Uterus (tissue), 4 donors: ENCODE measurements around the gene HOXB2. TPM values are rescaled to one million over a fixed set of nuclear protein-coding genes. Genes with fewer than 3 reads are reported as not detected.
A peak's percentile ranks its signal among the peaks of the same experiment; 100 is the strongest.

Experiments used
- DNase-seq, 2 donors: peaks; one replicate each; pipeline ENCODE4 v3.0.0-alpha.2; 2019 to 2020
- H3K27ac ChIP-seq, 2 donors: fragments of 200-600 bp; sonication (generic); 1 replicate in 1 of 2; 2 replicates in 1 of 2; pipeline ENCODE4 v1.5.1; 2016 to 2018
- H3K27me3 ChIP-seq, 2 donors: fragments of 200-600 bp; sonication (generic); one replicate each; pipeline ENCODE4 v1.5.1; 2018 to 2019; ENCODE audit warnings: control low read depth in 1 of 2
- H3K36me3 ChIP-seq, 2 donors: fragments of 200-600 bp; sonication (generic); one replicate each; pipeline ENCODE4 v1.5.1; 2019; ENCODE audit warnings: control low read depth in 1 of 2
- H3K4me1 ChIP-seq, 2 donors: fragments of 200-600 bp; sonication (generic); one replicate each; pipeline ENCODE4 v1.5.1; 2018 to 2019; ENCODE audit warnings: control low read depth in 1 of 2
- H3K4me3 ChIP-seq, 2 donors: fragments of 200-600 bp; sonication (generic); 1 replicate in 1 of 2; 2 replicates in 1 of 2; pipeline ENCODE4 v1.5.1; 2018 to 2019; ENCODE audit warnings: mild to moderate bottlenecking in 1 of 2
- H3K9me3 ChIP-seq, 2 donors: fragments of 200-600 bp; sonication (generic); one replicate each; pipeline ENCODE4 v1.5.1; 2019; ENCODE audit warnings: control low read depth in 1 of 2
- POLR2A ChIP-seq, 2 donors: fragments of 450-650 bp; IDR thresholded peaks; one replicate each; pipeline ENCODE4 v1.6.1; 2016; ENCODE audit warnings: antibody characterized with exemption in 2 of 2, mild to moderate bottlenecking in 1 of 2, moderate library complexity in 1 of 2
- intact Hi-C: fragments of 100-400 bp; cut with DNase I; formaldehyde crosslinking; loops from one replicate; pipeline ENCODE4 v1.15.1; 2023; ENCODE audit warnings: low total_unique reads
- total RNA-seq, 4 donors: library from RNA; depleted of rRNA in 3 of 4; stranded (reverse); fragments of >200 nt in 3 of 4; gene quantifications; one replicate each; pipeline versions ENCODE4 v1.1.0 to v1.2.4, GENCODE V29; 2014 to 2023
- TF ChIP-seq, protein P1 (sequence below), 4 experiments: fragments of 200-600 bp in 2 of 4; fragments of 450-650 bp in 2 of 4; sonication (generic) in 2 of 4; IDR thresholded peaks; one replicate each; pipeline ENCODE4 v1.5.1; 2016 to 2019; ENCODE audit warnings: antibody characterized with exemption in 4 of 4, mild to moderate bottlenecking in 2 of 4, moderate library complexity in 1 of 4
- donor health status: DM: yes; HTN: yes; CAD: no.

Gene HOXB2
- 10 to 100 TPM in 3 of 4 donors, 1 to 10 TPM in 1; 4.6 to 24.4 (median 17.4) TPM for total RNA-seq

DNA sequence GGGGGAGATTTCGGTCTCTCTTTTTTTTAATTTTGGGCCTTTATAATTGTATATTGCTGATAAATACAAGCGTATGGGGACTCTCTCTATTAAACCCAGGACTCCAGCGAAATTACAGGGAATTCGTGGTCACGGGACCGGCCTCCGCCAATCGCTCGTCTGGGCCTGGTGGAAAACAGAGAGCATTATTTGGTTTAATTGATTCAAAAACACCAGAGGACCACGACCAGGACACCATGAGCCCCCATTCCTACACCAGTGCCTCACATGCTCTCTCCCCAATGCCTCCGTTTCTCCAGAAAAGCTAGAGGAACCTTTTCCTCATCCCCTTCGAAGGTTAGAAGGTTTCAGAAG lies at the start of gene HOXB2:
Gene HOXB2 (minus strand): TSS at position 88 of the 354 bp plus-strand sequence. CDS start 198 bp downstream, outside the sequence.
- Histone ChIP-seq H3K9me3 (no peaks in the 10 kb centered on the region), H3K36me3 (no peaks in the 10 kb centered on the region), H3K27me3 (no peaks in the 10 kb centered on the region), H3K4me3 (peak within 1 kb of the TSS; percentile 55 to 64), H3K27ac (peak within 1 kb of the TSS; percentile 93 to 97), H3K4me1 (peaks cover 12 to 17% of the 10 kb centered on the region in 2 donors)
- TF ChIP-seq, protein P1, sequence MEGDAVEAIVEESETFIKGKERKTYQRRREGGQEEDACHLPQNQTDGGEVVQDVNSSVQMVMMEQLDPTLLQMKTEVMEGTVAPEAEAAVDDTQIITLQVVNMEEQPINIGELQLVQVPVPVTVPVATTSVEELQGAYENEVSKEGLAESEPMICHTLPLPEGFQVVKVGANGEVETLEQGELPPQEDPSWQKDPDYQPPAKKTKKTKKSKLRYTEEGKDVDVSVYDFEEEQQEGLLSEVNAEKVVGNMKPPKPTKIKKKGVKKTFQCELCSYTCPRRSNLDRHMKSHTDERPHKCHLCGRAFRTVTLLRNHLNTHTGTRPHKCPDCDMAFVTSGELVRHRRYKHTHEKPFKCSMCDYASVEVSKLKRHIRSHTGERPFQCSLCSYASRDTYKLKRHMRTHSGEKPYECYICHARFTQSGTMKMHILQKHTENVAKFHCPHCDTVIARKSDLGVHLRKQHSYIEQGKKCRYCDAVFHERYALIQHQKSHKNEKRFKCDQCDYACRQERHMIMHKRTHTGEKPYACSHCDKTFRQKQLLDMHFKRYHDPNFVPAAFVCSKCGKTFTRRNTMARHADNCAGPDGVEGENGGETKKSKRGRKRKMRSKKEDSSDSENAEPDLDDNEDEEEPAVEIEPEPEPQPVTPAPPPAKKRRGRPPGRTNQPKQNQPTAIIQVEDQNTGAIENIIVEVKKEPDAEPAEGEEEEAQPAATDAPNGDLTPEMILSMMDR (IDR thresholded peaks at IDR 0.05): no peak
- no peak for TF ChIP-seq POLR2A (IDR thresholded peaks at IDR 0.05)
- intact Hi-C loops: no loop called here
- peak in 1 of 2 donors; percentile 35 for DNase-seq

DNA sequence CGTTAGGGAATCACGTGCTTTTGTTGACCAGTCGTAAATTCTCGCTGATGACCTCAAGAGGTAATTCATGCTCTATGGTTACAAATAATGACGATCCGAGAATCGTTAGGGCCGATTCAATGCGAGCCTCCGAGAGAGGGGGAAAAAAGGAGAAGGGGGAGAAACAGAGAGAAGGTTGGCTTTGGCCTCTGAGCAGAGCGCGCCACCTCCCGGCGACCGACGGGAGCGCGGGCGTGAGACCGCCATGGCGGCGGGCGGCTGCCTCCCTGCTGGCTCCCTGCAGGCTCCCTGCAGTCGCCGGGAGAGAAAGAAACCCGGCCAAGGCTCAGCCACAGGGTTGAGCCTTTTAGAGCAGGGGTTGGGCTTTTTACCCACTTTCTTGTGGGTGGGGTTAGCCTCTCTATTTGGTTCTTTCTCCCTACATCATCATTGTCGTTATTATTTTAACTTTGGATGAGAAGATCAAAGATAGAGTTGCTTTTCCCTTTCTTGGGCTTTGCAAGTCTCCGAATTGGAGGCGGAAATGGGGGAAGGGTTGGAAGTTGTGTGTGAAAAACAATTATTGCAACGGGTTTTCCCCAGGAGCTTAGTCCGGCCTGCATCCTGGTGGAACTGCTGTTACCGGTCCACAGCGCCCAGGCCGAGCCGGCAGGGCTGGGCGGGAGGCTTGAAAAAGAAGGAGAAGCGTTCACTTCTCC lies 49.1 kb upstream of the HOXB2 start:
- Histone ChIP-seq H3K4me1 (peaks cover 0 to 7% of the 10 kb centered on the region in 2 donors), H3K4me3 (peak overlapping the region in 1 of 2 donors; percentile 20), H3K27me3 (peaks cover 9 to 60% of the 10 kb centered on the region in 2 donors)

DNA sequence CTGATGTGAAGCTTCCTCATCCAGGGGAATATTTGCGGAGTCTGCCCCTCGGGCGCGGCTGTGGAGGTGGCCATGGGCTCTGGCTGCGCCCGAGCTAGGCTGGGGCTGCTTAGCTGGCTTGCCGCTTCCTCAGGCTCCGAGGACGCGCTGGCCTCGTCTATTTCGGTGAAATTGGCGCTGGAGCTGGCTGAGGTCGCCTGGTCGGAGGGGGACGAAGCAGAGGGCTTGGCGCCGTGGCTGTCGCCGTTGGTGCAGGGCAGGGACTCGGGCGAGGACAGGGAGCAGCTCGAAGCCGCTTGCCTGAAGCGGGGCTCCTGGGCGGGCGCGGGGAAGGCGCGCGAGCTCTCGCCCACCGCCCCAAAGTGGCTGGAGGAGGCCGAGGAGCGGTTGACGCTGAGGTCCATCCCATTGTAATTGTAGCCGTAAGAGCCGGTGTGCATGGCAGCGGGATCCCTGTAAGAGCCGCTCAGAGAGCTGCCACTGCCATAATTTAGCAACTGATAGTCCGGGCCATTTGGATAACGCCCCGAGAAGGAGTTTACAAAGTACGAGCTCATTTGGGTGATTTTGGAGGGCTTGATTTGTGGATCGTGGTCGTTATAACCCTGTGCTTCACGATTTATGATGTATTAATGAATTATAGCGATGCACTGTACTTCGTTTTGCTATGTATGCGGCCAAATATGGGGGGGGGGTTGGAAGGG lies 48.4 kb upstream of the HOXB2 start, which contains the start of gene HOXB5:
Gene HOXB5 (minus strand): TSS at position 654 of the 704 bp plus-strand sequence. CDS start 97 bp downstream, at position 557.
- Histone ChIP-seq H3K4me3 (peak within 1 kb of the TSS in 1 of 2 donors; percentile 20), H3K9me3 (no peaks in the 10 kb centered on the region), H3K27ac (peak within 1 kb of the TSS in 1 of 2 donors; percentile 26), H3K27me3 (peaks cover 9 to 60% of the 10 kb centered on the region in 2 donors), H3K36me3 (no peaks in the 10 kb centered on the region), H3K4me1 (peaks cover 0 to 7% of the 10 kb centered on the region in 2 donors)
- no peak for TF ChIP-seq POLR2A (IDR thresholded peaks at IDR 0.05)
- TF ChIP-seq, protein P1 (IDR thresholded peaks at IDR 0.05): no peak
- no peak for DNase-seq
- intact Hi-C loops: loop anchor here (10.0 kb wide), 1 partner anchor 248 kb away; no protein-coding TSS in a partner anchor

More for the DNA sequence above, 49.1 kb upstream of the HOXB2 start:
- TF ChIP-seq, protein P1 (IDR thresholded peaks at IDR 0.05): peak; percentile 83 to 94 (median 92)
- TF ChIP-seq POLR2A (IDR thresholded peaks at IDR 0.05): no peak
- peak overlapping the region in 1 of 2 donors; percentile 26 for H3K27ac ChIP-seq
- DNase-seq: peak; percentile 61 to 88
- H3K36me3 ChIP-seq: no peaks in the 10 kb centered on the region
- no peaks in the 10 kb centered on the region for H3K9me3 ChIP-seq
- intact Hi-C loops: loop anchor here (10.0 kb wide), 1 partner anchor 249 kb away; no protein-coding TSS in a partner anchor

DNA sequence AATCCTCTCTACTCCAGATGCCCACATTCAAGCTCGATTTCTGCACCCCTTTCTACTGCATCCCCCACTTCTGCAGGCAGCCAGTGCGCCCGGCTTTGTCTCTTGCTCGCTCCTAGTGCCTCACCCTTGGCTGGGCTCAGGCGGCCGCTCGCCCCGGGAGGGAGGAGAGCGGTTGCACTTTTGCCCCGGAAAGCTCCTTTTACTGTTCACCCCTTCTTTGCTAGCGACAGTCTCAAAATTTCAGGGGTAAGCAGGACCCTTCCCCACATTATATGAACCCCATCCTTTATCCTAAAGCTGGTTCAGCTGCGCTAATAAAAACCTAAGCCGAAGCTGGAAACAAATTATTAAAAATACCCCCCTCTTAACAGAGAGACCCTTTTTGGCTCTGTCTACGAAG lies 47.7 kb upstream of the HOXB2 start:
- DNase-seq: no peak
- Histone ChIP-seq H3K9me3 (no peaks in the 10 kb centered on the region), H3K4me1 (peaks cover 0 to 2% of the 10 kb centered on the region in 2 donors), H3K36me3 (no peaks in the 10 kb centered on the region), H3K27me3 (peaks cover 7 to 53% of the 10 kb centered on the region in 2 donors), H3K4me3 (no peak overlapping the region), H3K27ac (no peak overlapping the region)
- intact Hi-C loops: loop anchor here (10.0 kb wide), 1 partner anchor 248 kb away; no protein-coding TSS in a partner anchor
- TF ChIP-seq, protein P1 (IDR thresholded peaks at IDR 0.05): no peak
- no peak for TF ChIP-seq POLR2A (IDR thresholded peaks at IDR 0.05)
